SK-N-MC (cell line): ENCODE measurements around the gene SCP2.

Experiments used
- EZH2 ChIP-seq: fragments of 200-600 bp; sonication (generic); IDR thresholded peaks from one replicate; pipeline ENCODE4 v1.6.1; 2017; ENCODE audit warnings: antibody characterized with exemption
- POLR2AphosphoS5 ChIP-seq: IDR thresholded peaks from 2 replicates; pipeline ENCODE4 v1.6.1; 2012; ENCODE audit warnings: mild to moderate bottlenecking, low read depth, low read length, borderline replicate concordance

DNA sequence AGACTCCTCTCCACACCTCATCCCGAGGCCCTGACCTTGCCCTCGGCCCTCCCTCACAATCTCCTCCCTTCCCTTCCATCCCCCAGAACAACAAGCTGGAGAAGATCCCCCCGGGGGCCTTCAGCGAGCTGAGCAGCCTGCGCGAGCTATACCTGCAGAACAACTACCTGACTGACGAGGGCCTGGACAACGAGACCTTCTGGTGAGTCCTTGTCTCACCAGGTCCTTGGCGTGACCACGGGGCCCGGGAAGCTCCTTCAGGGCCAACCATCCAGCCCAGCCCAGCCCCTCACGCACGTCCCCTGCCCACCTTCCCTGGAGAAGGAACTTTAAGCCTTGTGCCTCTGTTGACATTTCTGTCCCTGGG lies 150.5 kb downstream of the SCP2 start:
- TF ChIP-seq EZH2: no peak
- TF ChIP-seq POLR2AphosphoS5: no peak
